ENCODE results near the gene SFMBT2. TPM values are rescaled to one million over a fixed set of nuclear protein-coding genes. Genes with fewer than 3 reads are reported as not detected.

The SFMBT2 gene
- total RNA-seq, 6 experiments from 2014 or later, result 1.4 to 3.4 (median 1.8) TPM

- intact Hi-C loops (cut with DNase I), result no loop called here
- H3K4me1 ChIP-seq, result no peaks in the 10 kb centered on the region
- no peaks in the 10 kb centered on the region for H3K9me3 ChIP-seq
- no peaks in the 10 kb centered on the region for H3K36me3 ChIP-seq
- H3K27me3 ChIP-seq, result no peaks in the 10 kb centered on the region
- DNase-seq, result no peak
- no peak overlapping the region for H3K4me3 ChIP-seq
- no peak overlapping the region for H3K27ac ChIP-seq
- TF ChIP-seq, protein P1, sequence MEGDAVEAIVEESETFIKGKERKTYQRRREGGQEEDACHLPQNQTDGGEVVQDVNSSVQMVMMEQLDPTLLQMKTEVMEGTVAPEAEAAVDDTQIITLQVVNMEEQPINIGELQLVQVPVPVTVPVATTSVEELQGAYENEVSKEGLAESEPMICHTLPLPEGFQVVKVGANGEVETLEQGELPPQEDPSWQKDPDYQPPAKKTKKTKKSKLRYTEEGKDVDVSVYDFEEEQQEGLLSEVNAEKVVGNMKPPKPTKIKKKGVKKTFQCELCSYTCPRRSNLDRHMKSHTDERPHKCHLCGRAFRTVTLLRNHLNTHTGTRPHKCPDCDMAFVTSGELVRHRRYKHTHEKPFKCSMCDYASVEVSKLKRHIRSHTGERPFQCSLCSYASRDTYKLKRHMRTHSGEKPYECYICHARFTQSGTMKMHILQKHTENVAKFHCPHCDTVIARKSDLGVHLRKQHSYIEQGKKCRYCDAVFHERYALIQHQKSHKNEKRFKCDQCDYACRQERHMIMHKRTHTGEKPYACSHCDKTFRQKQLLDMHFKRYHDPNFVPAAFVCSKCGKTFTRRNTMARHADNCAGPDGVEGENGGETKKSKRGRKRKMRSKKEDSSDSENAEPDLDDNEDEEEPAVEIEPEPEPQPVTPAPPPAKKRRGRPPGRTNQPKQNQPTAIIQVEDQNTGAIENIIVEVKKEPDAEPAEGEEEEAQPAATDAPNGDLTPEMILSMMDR (IDR thresholded peaks at IDR 0.05), result no peak
- no peak for TF ChIP-seq POLR2A (IDR thresholded peaks at IDR 0.05)
- 61% methylated on average over 12 of the region's 14 CpGs for WGBS (ENCODE audit: insufficient coverage, low coverage, low lambda C conversion rate, missing lambda C conversion rate)
- ATAC-seq, result no peak
Observed at GRCh38 chr10:7119325-7120015, 291.4 kb downstream of the SFMBT2 start.

GRCh38 chr10:7117806-7118674, 292.8 kb downstream of the SFMBT2 start:
- Histone ChIP-seq H3K27ac (no peak overlapping the region), H3K4me3 (no peak overlapping the region), H3K4me1 (no peaks in the 10 kb centered on the region), H3K27me3 (no peaks in the 10 kb centered on the region), H3K9me3 (no peaks in the 10 kb centered on the region), H3K36me3 (no peaks in the 10 kb centered on the region)
- WGBS (ENCODE audit: insufficient coverage, low coverage, low lambda C conversion rate, missing lambda C conversion rate), result 66% methylated on average over 17 of the region's 17 CpGs
- TF ChIP-seq, protein P1 (IDR thresholded peaks at IDR 0.05), result no peak
- TF ChIP-seq POLR2A (IDR thresholded peaks at IDR 0.05), result no peak
- no peak for ATAC-seq
- DNase-seq, result no peak
- intact Hi-C loops (cut with DNase I), result no loop called here

DNA sequence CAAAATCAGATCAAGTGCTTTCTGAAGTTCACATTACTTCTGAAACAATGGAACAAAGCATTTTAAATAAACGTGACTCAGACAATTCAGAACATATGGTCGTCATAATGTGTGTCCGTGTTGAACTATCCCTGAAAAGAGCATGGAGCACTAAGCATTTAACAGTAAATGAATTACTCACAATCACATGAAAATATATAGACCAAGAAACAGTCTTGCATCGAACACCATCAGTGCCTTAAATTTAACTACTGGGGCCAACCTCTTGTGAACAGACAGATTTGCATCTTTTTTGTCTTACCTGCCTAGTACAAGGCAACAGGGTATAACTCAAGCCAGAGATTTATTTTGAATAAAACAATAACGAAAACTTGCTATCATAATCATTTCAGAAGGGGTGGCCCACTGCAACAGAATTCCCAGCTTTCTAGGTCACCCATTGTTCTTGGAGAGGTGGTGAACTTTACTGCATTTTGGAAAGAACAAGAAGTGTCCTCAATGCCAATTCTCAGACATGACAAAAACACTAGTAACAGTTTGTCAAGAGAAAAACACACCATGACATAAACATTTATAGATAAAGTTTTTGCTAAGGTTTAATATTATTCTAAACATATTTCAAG, 293.5 kb downstream of the SFMBT2 start:
- 41% methylated on average over 5 of the region's 5 CpGs for WGBS (ENCODE audit: insufficient coverage, low coverage, low lambda C conversion rate, missing lambda C conversion rate)
- TF ChIP-seq, protein P1 (IDR thresholded peaks at IDR 0.05), result no peak
- TF ChIP-seq POLR2A (IDR thresholded peaks at IDR 0.05), result no peak
- Histone ChIP-seq H3K9me3 (no peaks in the 10 kb centered on the region), H3K4me1 (no peaks in the 10 kb centered on the region), H3K4me3 (no peak overlapping the region), H3K27ac (no peak overlapping the region), H3K36me3 (no peaks in the 10 kb centered on the region), H3K27me3 (no peaks in the 10 kb centered on the region)
- DNase-seq (no peak), ATAC-seq (no peak)
- intact Hi-C loops (cut with DNase I), result no loop called here

DNA sequence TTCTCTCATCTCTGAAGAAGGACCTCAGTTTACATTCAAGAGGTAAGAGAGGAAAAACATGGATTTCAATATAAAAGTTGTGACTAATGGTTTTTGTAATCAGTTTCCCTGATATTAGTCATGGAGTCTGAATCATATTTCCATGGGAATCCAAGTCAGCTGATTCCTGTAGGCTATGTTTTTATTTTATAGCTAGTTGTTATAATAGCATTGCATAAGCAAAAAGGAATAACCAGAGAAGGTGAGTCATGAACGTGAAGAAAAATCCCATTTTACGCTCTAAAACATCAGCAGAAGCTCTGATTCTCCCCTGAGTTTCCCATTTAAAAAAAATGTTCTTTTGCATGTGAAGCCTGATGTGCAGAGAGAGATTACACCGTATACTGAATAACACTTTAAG, 299.3 kb downstream of the SFMBT2 start:
- DNase-seq (no peak), ATAC-seq (no peak)
- TF ChIP-seq POLR2A (IDR thresholded peaks at IDR 0.05), result no peak
- TF ChIP-seq, protein P1 (IDR thresholded peaks at IDR 0.05), result no peak
- Histone ChIP-seq H3K9me3 (no peaks in the 10 kb centered on the region), H3K4me1 (no peaks in the 10 kb centered on the region), H3K27me3 (no peaks in the 10 kb centered on the region), H3K4me3 (no peak overlapping the region), H3K27ac (no peak overlapping the region), H3K36me3 (no peaks in the 10 kb centered on the region)
- intact Hi-C loops (cut with DNase I), result no loop called here
- WGBS (ENCODE audit: insufficient coverage, low coverage, low lambda C conversion rate, missing lambda C conversion rate), result 66% methylated on average over 3 of the region's 3 CpGs

Data from right lobe of liver (tissue), 6 donors.